ENCODE results near the gene CRLF1.

CRLF1 gene

DNA sequence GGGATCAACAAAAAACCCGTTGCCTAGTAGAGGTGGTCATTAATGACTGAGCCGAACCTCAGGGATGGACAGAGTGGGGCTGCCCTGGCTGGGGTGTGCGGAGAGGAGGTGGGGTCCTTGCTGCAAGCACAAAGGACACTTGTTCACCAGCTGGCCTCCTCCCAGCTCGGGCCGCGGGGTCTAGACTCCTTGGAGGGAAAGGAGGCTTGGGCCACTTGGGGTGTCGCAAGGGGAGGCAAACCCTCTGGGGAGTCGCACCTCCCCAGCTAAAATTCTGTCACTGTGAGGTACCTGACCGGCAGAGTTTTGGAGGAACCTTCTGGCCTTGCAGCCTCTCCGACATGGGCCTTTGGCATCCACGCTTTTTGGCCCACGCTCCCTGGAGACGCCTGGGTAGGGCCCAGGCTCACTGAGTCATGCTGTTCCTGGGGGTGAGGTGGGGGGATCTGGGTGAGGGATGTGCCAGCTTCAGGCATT lies 38.5 kb upstream of the CRLF1 start:
- TF ChIP-seq FOXP2 (optimal IDR thresholded peaks at IDR 0.05; ENCODE audit: borderline replicate concordance, extremely low read depth, extremely low read length, insufficient read depth), result no peak
- no peak for TF ChIP-seq TAF1 (IDR thresholded peaks at IDR 0.05; ENCODE audit: borderline replicate concordance, insufficient read depth, low read length)
- no peak for TF ChIP-seq SIN3A (IDR thresholded peaks at IDR 0.05; ENCODE audit: borderline replicate concordance, insufficient read depth, low read length)

DNA sequence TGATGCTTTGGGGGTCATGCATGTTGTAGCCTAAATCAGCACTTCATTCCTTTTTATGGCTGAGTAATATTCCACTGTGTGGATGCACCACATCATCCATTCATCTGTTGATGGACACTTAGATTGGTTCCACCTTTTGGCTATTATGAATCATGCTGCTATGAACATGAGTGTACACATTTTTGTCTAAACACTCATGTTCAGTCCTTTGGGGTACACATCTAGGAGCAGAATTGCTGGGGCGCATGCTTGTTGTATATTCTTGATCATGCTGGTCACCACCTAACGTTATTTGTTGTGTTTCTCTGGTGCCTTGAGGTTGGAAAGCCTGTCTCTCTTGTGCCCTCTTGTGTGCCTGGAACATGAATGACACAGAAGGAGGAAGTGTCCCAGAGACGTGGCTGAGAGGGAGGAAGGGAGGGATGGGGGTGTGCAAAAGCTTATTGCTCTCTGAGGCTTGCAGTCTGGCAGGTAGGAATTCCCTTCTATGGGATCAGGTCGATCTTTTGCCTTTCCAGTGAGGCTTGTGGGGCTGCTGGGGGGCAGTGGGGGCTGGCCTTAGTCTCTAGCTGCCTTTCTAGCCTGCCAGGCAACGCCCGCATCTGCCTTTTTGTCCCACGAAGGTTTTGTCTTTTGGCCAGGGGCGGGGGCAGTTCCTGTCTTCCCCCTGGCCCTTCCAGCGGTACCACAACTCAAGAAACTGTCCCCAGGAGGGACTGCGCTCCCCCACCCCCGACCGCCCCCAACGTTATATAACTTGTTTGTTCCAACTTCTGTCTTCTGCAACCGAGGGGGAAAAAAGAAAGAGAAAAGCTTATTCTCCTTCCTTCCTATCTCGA lies 37.8 kb upstream of the CRLF1 start:
- no peak for TF ChIP-seq POLR2AphosphoS5 (IDR thresholded peaks at IDR 0.05; ENCODE audit: low read depth, low read length)
- no peak for TF ChIP-seq SIN3A (IDR thresholded peaks at IDR 0.05; ENCODE audit: borderline replicate concordance, insufficient read depth, low read length)
- TF ChIP-seq, protein P1, sequence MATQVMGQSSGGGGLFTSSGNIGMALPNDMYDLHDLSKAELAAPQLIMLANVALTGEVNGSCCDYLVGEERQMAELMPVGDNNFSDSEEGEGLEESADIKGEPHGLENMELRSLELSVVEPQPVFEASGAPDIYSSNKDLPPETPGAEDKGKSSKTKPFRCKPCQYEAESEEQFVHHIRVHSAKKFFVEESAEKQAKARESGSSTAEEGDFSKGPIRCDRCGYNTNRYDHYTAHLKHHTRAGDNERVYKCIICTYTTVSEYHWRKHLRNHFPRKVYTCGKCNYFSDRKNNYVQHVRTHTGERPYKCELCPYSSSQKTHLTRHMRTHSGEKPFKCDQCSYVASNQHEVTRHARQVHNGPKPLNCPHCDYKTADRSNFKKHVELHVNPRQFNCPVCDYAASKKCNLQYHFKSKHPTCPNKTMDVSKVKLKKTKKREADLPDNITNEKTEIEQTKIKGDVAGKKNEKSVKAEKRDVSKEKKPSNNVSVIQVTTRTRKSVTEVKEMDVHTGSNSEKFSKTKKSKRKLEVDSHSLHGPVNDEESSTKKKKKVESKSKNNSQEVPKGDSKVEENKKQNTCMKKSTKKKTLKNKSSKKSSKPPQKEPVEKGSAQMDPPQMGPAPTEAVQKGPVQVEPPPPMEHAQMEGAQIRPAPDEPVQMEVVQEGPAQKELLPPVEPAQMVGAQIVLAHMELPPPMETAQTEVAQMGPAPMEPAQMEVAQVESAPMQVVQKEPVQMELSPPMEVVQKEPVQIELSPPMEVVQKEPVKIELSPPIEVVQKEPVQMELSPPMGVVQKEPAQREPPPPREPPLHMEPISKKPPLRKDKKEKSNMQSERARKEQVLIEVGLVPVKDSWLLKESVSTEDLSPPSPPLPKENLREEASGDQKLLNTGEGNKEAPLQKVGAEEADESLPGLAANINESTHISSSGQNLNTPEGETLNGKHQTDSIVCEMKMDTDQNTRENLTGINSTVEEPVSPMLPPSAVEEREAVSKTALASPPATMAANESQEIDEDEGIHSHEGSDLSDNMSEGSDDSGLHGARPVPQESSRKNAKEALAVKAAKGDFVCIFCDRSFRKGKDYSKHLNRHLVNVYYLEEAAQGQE (IDR thresholded peaks at IDR 0.05; ENCODE audit: insufficient read depth in 1 of 2, low read depth in 2 of 2, low read length in 2 of 2), result no peak
- TF ChIP-seq FOXP2 (optimal IDR thresholded peaks at IDR 0.05; ENCODE audit: borderline replicate concordance, extremely low read depth, extremely low read length, insufficient read depth), result no peak
- TF ChIP-seq TAF1 (IDR thresholded peaks at IDR 0.05; ENCODE audit: borderline replicate concordance, insufficient read depth, low read length), result no peak

DNA sequence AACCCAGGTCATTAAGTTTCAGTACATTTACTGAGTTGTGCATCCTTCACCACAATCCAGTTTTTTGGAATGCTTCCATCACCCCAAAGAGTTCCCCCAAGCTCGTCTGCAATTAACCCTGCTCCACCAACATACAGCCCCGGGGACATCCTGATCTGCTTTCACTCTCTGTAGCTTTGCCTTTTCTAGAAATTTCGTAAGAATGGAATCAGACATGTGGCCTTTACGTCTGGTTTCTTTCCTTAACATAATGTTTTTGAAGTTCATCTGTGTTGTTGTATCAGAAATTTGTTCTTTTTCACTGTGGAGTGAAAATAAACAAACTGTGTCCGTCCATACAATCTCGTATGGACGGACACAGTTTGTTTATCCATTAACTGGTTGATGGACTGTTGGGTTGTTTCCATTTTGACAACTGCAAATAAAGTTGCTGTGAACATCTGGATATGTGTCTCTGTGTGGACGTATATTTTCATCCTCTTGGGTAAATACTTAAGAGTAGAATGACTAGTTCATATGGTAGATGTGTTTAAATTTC lies 33.2 kb upstream of the CRLF1 start:
- TF ChIP-seq TAF1 (IDR thresholded peaks at IDR 0.05; ENCODE audit: borderline replicate concordance, insufficient read depth, low read length), result no peak
- no peak for TF ChIP-seq POLR2AphosphoS5 (IDR thresholded peaks at IDR 0.05; ENCODE audit: low read depth, low read length)
- TF ChIP-seq FOXP2 (optimal IDR thresholded peaks at IDR 0.05; ENCODE audit: borderline replicate concordance, extremely low read depth, extremely low read length, insufficient read depth), result no peak
- TF ChIP-seq, protein P1 (IDR thresholded peaks at IDR 0.05; ENCODE audit: insufficient read depth in 1 of 2, low read depth in 2 of 2, low read length in 2 of 2), result no peak
- no peak for TF ChIP-seq SIN3A (IDR thresholded peaks at IDR 0.05; ENCODE audit: borderline replicate concordance, insufficient read depth, low read length)

DNA sequence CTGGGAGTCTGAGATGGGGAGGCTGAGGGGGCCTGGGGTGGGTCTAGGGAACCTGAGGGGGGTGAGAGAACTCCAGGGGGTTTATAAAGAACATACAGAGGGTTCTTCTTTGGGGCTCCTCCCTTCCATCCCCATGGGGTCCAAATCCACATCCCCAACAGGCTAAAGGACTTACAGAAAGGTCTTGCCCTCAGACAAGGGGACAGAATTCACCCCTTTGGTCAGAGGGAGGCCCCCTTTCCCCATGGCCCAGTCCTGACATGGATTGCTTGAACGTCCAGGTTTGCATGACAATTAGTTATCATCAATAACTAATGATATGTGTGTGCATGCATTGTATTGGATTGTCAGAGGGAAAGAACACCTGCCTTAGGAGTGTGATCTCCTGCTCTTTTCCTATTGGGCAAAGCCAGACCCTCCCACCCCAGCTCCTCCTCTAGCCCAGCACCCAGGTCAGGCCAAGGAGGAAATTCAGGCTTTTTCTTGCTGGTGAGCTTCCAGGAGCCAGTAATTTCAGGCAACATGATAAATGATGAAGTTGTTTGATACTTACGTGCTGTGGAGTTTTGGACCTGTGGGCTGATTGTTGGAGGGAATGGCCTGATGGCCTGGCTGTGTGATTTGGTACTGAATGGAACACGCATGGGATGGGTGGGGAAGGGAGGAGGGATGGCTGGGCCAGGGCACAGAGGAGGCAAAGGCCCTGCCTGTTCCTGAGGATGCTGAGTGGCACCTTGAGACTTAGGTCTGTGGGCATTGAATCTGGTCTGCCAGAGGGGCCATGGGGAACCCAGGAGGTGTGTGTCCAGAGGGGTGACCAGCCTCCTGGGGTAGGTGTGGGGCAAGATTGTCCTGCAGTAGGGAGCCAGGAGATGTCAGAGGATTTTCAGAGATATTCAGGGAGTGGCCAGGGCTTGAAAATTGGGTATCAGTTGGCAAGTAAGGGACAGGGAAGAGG lies 31.4 kb upstream of the CRLF1 start:
- no peak for TF ChIP-seq POLR2AphosphoS5 (IDR thresholded peaks at IDR 0.05; ENCODE audit: low read depth, low read length)
- TF ChIP-seq, protein P1 (IDR thresholded peaks at IDR 0.05; ENCODE audit: insufficient read depth in 1 of 2, low read depth in 2 of 2, low read length in 2 of 2), result no peak

DNA sequence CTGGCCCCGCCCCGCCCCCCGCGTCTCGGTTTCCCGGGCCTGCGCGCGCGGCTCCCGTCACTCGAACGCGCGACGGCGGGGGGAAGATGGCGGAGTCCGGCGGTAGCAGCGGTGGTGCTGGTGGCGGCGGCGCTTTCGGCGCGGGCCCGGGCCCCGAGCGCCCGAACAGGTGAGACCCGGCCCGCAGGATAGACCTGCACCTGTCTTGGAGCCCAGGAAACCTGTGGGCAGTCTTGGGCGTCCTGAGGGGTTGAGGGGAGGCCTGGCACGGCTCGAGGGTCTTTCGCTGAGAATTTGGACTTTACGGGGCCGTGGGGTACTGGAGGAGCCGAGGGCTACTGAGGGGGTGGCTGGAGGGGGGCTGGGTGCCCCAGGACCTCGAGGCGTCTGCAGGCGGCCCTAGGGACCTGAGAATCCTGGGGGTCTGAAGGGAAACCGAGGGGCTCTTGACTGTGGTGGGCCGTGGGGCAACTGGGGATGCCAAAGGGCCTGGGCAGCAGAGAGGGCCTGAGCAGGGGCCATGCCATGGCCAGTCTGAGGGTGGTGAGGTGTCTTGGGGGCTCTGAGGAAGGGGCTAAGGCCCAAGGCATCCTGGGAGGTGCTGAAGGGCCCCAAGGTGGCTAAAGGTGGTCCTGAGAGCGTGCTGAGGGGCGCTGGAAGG lies 30.5 kb upstream of the CRLF1 start, which contains the start of gene KLHL26:
TSS of gene KLHL26 (plus strand) at position 60 of the 661 bp plus-strand sequence. CDS start at position 87, 27 bp downstream.
- TF ChIP-seq POLR2AphosphoS5 (IDR thresholded peaks at IDR 0.05; ENCODE audit: low read depth, low read length) (peak; percentile 54; the same call in 1 of the 2 replicates), TAF1 (IDR thresholded peaks at IDR 0.05; ENCODE audit: borderline replicate concordance, insufficient read depth, low read length) (0 out of 2 replicates have a peak, but pooled peaks have one; percentile 51), SIN3A (IDR thresholded peaks at IDR 0.05; ENCODE audit: borderline replicate concordance, insufficient read depth, low read length) (0 out of 2 replicates have a peak, but pooled peaks have one; percentile 46), FOXP2 (optimal IDR thresholded peaks at IDR 0.05; ENCODE audit: borderline replicate concordance, extremely low read depth, extremely low read length, insufficient read depth) (peak; percentile 6)
- TF ChIP-seq, protein P1 (IDR thresholded peaks at IDR 0.05; ENCODE audit: insufficient read depth in 1 of 2, low read depth in 2 of 2, low read length in 2 of 2), result no peak

All from PFSK-1 (cell line).